H9 (cell line): ENCODE measurements around the gene FRY. TPM values are rescaled to one million over a fixed set of nuclear protein-coding genes. Genes with fewer than 3 reads are reported as not detected.

Experiments
- DNase-seq: peaks from one replicate; pipeline ENCODE4 v3.0.0-alpha.2; 2017
- H2AFZ ChIP-seq: one replicate; pipeline ENCODE4 v1.6.1; 2013; ENCODE audit warnings: mild to moderate bottlenecking, low read length, control low read depth, moderate library complexity
- H2AK5ac ChIP-seq: 2 replicates; pipeline ENCODE4 v1.6.1; 2013; ENCODE audit warnings: low read length, control low read depth, mixed read lengths; ENCODE audit not compliant: insufficient read length
- H2BK120ac ChIP-seq: one replicate; pipeline ENCODE4 v1.6.1; 2013; ENCODE audit warnings: low read depth, mild to moderate bottlenecking, low read length, control low read depth, inconsistent platforms; ENCODE audit not compliant: poor library complexity, severe bottlenecking
- H2BK12ac ChIP-seq: 2 replicates; pipeline ENCODE4 v1.6.1; 2013; ENCODE audit warnings: low read length, control low read depth, mixed read lengths, low read depth; ENCODE audit not compliant: insufficient read length
- H2BK15ac ChIP-seq: 2 replicates; pipeline ENCODE4 v1.6.1; 2013; ENCODE audit warnings: low read depth, low read length, control low read depth
- H2BK20ac ChIP-seq: one replicate; pipeline ENCODE4 v1.6.1; 2013; ENCODE audit warnings: low read depth, mild to moderate bottlenecking, low read length, control low read depth, inconsistent platforms; ENCODE audit not compliant: poor library complexity, severe bottlenecking
- H2BK5ac ChIP-seq: 2 replicates; pipeline ENCODE4 v1.6.1; 2013; ENCODE audit warnings: low read length, control low read depth, mixed read lengths; ENCODE audit not compliant: insufficient read length
- H3K14ac ChIP-seq: 2 replicates; pipeline ENCODE4 v1.6.1; 2013; ENCODE audit warnings: low read length, control low read depth; ENCODE audit not compliant: insufficient read depth
- H3K18ac ChIP-seq: 2 replicates; pipeline ENCODE4 v1.6.1; 2013; ENCODE audit warnings: low read depth, mild to moderate bottlenecking, mixed read lengths, low read length, control low read depth; ENCODE audit not compliant: insufficient read length
- H3K23ac ChIP-seq: 2 replicates; pipeline ENCODE4 v1.6.1; 2013; ENCODE audit warnings: low read length, control low read depth, mixed read lengths, low read depth; ENCODE audit not compliant: insufficient read length
- H3K23me2 ChIP-seq: 2 replicates; pipeline ENCODE4 v1.6.1; 2013; ENCODE audit warnings: low read depth, mild to moderate bottlenecking, mixed read lengths, low read length, control low read depth; ENCODE audit not compliant: insufficient read length, poor library complexity, severe bottlenecking
- H3K27ac ChIP-seq: 2 replicates; pipeline ENCODE4 v1.5.1; 2013; ENCODE audit warnings: low read length, control low read depth, mixed read lengths, low read depth; ENCODE audit not compliant: insufficient read length
- H3K27me3 ChIP-seq: 2 replicates; pipeline ENCODE4 v1.6.1; 2013; ENCODE audit warnings: low read length, control low read depth, inconsistent platforms; ENCODE audit not compliant: insufficient read depth
- H3K4ac ChIP-seq: 2 replicates; pipeline ENCODE4 v1.6.1; 2013; ENCODE audit warnings: low read depth, mild to moderate bottlenecking, control low read depth, inconsistent platforms, low read length, moderate library complexity
- H3K4me1 ChIP-seq: 2 replicates; pipeline ENCODE4 v1.6.1; 2013; ENCODE audit warnings: low read length, control low read depth, inconsistent platforms; ENCODE audit not compliant: insufficient read depth
- H3K4me2 ChIP-seq: 2 replicates; pipeline ENCODE4 v1.6.1; 2013; ENCODE audit warnings: low read length, control low read depth, mixed read lengths; ENCODE audit not compliant: insufficient read length, insufficient read depth
- H3K56ac ChIP-seq: 2 replicates; pipeline ENCODE4 v1.6.1; 2013; ENCODE audit warnings: low read depth, mild to moderate bottlenecking, mixed read lengths, low read length, control low read depth; ENCODE audit not compliant: insufficient read length
- H3K79me1 ChIP-seq: 2 replicates; pipeline ENCODE4 v1.6.1; 2013; ENCODE audit warnings: low read depth, mild to moderate bottlenecking, moderate library complexity, low read length, control low read depth, inconsistent platforms; ENCODE audit not compliant: insufficient read depth, poor library complexity, severe bottlenecking
- H3K79me2 ChIP-seq: 2 replicates; pipeline ENCODE4 v1.6.1; 2013; ENCODE audit warnings: low read length, control low read depth, inconsistent platforms; ENCODE audit not compliant: insufficient read depth
- H3K9ac ChIP-seq: 2 replicates; pipeline ENCODE4 v1.6.1; 2013; ENCODE audit warnings: low read length, control low read depth, mixed read lengths; ENCODE audit not compliant: insufficient read length; ENCODE audit errors: extremely low read depth
- H3K9me3 ChIP-seq: one replicate; pipeline ENCODE4 v1.6.1; 2013; ENCODE audit warnings: low read depth, low read length, inconsistent platforms; ENCODE audit not compliant: control insufficient read depth
- H3T11ph ChIP-seq: one replicate; pipeline ENCODE4 v1.6.1; 2013; ENCODE audit warnings: mild to moderate bottlenecking, low read length, control low read depth, inconsistent platforms
- H4K20me1 ChIP-seq: one replicate; pipeline ENCODE4 v1.6.1; 2013; ENCODE audit not compliant: control insufficient read depth, insufficient read length, insufficient read depth
- H4K5ac ChIP-seq: 2 replicates; pipeline ENCODE4 v1.6.1; 2013; ENCODE audit warnings: low read depth, mild to moderate bottlenecking, mixed read lengths, low read length, control low read depth; ENCODE audit not compliant: insufficient read length
- H4K8ac ChIP-seq: replicated peaks from 2 replicates; pipeline ENCODE4 v1.6.1; 2013; ENCODE audit warnings: low read length, control low read depth, mixed read lengths, low read depth; ENCODE audit not compliant: insufficient read length
- H4K91ac ChIP-seq: 2 replicates; pipeline ENCODE4 v1.6.1; 2013; ENCODE audit warnings: low read depth, mild to moderate bottlenecking, moderate library complexity, mixed read lengths, low read length, control low read depth; ENCODE audit not compliant: insufficient read length
- H3K27ac Mint-ChIP-seq, 3 experiments: 2 replicates in 2 of 3; 3 replicates in 1 of 3; pipeline ENCODE4 v1.8.0; 2020 to 2021; ENCODE audit warnings: mixed read lengths in 3 of 3, mild to moderate bottlenecking in 1 of 3, moderate library complexity in 1 of 3
- H3K27me3 Mint-ChIP-seq: 2 replicates; pipeline ENCODE4 v1.8.0; 2021; ENCODE audit warnings: low read depth, mild to moderate bottlenecking, moderate library complexity, mixed read lengths
- H3K36me3 Mint-ChIP-seq, 3 experiments: 2 replicates in 2 of 3; 3 replicates in 1 of 3; pipeline ENCODE4 v1.8.0; 2020 to 2021; ENCODE audit warnings: low read depth in 3 of 3, mixed read lengths in 3 of 3; ENCODE audit not compliant: insufficient read depth in 1 of 3
- H3K4me1 Mint-ChIP-seq, 2 experiments: 2 replicates each; pipeline ENCODE4 v1.8.0; 2020; ENCODE audit warnings: mixed read lengths in 2 of 2
- H3K4me3 Mint-ChIP-seq, 2 experiments: 2 replicates in 1 of 2; 3 replicates in 1 of 2; pipeline ENCODE4 v1.8.0; 2020 to 2021; ENCODE audit warnings: mild to moderate bottlenecking in 2 of 2, mixed read lengths in 2 of 2, moderate library complexity in 1 of 2
- H3K9me3 Mint-ChIP-seq, 2 experiments: 2 replicates in 1 of 2; 3 replicates in 1 of 2; pipeline ENCODE4 v1.8.0; 2020; ENCODE audit warnings: mild to moderate bottlenecking in 2 of 2, mixed read lengths in 2 of 2, moderate library complexity in 1 of 2
- WGBS: extraction: QIAGEN DNeasy Blood & Tissue Kit; methylation state at CpG from one replicate; pipeline ENCODE4 v1.1.7; 2013; ENCODE audit warnings: missing lambda C conversion rate, low lambda C conversion rate, mixed read lengths; ENCODE audit not compliant: insufficient read length; ENCODE audit errors: extremely low coverage; 5-methylcytosine and 5-hydroxymethylcytosine counted together
- total RNA-seq: library from RNA; stranded (reverse); gene quantifications from 2 replicates; pipeline ENCODE4 v1.2.1, GENCODE V29; 2021
- TF ChIP-seq, protein P1 (sequence below): fragments of 200-600 bp; sonication (generic); conservative IDR thresholded peaks from 3 replicates; pipeline ENCODE4 v1.8.0; 2021; ENCODE audit warnings: antibody characterized with exemption, mild to moderate bottlenecking

FRY gene
- total RNA-seq, 1 experiment from 2014 or later = 5.2 TPM

DNA sequence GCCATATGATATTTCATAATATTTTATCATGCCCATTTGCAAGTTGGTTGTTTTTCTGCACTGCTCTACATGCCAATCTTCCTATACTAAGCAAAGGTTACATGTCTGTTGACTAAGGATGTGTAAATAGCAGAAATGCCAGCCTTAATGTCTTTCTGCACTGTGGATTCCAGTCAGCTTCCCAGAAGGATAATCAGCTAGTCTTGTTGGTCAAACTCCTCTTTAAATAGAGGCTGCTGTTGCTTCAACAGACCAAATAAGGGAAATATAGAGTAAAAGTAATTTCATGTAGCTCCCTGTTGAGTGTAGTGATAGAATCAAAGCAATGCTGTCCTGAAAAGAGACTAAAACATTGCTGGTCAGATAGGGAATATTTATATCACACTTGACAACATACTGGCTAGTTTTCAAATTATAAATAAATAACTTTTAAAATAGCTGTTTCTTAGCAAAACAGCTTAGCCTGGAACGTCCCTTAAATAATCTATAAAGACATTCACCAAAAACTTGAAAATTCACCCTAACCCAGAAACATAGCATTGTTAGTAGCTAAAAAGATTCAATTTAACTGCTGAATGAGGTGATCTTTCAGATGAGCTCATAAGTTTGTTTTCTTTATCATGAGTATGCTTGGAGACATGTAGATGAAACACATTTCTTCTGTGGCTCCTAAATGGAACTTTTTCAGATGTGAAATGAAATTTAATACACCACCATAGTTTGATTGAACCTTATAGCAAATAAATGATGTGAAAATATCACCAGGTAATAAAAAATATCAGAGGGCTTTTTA, 56.6 kb downstream of the FRY start:
- no peak overlapping the region for H2BK15ac ChIP-seq
- no peak overlapping the region for H3T11ph ChIP-seq
- no peak overlapping the region for H2AFZ ChIP-seq
- H2BK12ac ChIP-seq = no peak overlapping the region
- peaks cover 0 to 5% of the 10 kb centered on the region in 2 experiments; a peak in 1 of 4 replicates for H3K4me1 Mint-ChIP-seq
- H3K27ac ChIP-seq = no peak overlapping the region
- H3K4ac ChIP-seq = no peak overlapping the region
- H3K27ac Mint-ChIP-seq = no peak overlapping the region
- H3K14ac ChIP-seq = no peak overlapping the region
- H3K4me2 ChIP-seq = no peak overlapping the region
- no peaks in the 10 kb centered on the region; a peak in 1 of 5 replicates for H3K9me3 Mint-ChIP-seq
- H3K79me2 ChIP-seq = no peaks in the 10 kb centered on the region
- H3K56ac ChIP-seq = no peak overlapping the region
- H4K91ac ChIP-seq = no peak overlapping the region
- H3K18ac ChIP-seq = no peak overlapping the region
- TF ChIP-seq, protein P1, sequence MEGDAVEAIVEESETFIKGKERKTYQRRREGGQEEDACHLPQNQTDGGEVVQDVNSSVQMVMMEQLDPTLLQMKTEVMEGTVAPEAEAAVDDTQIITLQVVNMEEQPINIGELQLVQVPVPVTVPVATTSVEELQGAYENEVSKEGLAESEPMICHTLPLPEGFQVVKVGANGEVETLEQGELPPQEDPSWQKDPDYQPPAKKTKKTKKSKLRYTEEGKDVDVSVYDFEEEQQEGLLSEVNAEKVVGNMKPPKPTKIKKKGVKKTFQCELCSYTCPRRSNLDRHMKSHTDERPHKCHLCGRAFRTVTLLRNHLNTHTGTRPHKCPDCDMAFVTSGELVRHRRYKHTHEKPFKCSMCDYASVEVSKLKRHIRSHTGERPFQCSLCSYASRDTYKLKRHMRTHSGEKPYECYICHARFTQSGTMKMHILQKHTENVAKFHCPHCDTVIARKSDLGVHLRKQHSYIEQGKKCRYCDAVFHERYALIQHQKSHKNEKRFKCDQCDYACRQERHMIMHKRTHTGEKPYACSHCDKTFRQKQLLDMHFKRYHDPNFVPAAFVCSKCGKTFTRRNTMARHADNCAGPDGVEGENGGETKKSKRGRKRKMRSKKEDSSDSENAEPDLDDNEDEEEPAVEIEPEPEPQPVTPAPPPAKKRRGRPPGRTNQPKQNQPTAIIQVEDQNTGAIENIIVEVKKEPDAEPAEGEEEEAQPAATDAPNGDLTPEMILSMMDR = no peak
- peaks cover 0 to 5% (median 0%) of the 10 kb centered on the region in 3 experiments; a peak in 2 of 7 replicates for H3K36me3 Mint-ChIP-seq
- no peaks in the 10 kb centered on the region for H4K20me1 ChIP-seq
- no peaks in the 10 kb centered on the region for H3K4me1 ChIP-seq
- H3K27me3 Mint-ChIP-seq = no peaks in the 10 kb centered on the region
- H2BK20ac ChIP-seq = no peak overlapping the region
- no peak overlapping the region for H4K8ac ChIP-seq
- WGBS = no CpG with 5 or more reads among the region's 1 CpG
- no peaks in the 10 kb centered on the region for H3K27me3 ChIP-seq
- H3K79me1 ChIP-seq = no peaks in the 10 kb centered on the region
- no peak overlapping the region for H4K5ac ChIP-seq
- H3K9me3 ChIP-seq = no peaks in the 10 kb centered on the region
- no peak overlapping the region for H2AK5ac ChIP-seq
- H3K23ac ChIP-seq = no peak overlapping the region
- no peak overlapping the region for H2BK5ac ChIP-seq
- no peak for DNase-seq
- no peak overlapping the region for H2BK120ac ChIP-seq
- H3K4me3 Mint-ChIP-seq = no peak overlapping the region
- H3K9ac ChIP-seq = no peak overlapping the region
- no peaks in the 10 kb centered on the region for H3K23me2 ChIP-seq
